ENCODE measurements around the gene MRC2.

The MRC2 gene

DNA sequence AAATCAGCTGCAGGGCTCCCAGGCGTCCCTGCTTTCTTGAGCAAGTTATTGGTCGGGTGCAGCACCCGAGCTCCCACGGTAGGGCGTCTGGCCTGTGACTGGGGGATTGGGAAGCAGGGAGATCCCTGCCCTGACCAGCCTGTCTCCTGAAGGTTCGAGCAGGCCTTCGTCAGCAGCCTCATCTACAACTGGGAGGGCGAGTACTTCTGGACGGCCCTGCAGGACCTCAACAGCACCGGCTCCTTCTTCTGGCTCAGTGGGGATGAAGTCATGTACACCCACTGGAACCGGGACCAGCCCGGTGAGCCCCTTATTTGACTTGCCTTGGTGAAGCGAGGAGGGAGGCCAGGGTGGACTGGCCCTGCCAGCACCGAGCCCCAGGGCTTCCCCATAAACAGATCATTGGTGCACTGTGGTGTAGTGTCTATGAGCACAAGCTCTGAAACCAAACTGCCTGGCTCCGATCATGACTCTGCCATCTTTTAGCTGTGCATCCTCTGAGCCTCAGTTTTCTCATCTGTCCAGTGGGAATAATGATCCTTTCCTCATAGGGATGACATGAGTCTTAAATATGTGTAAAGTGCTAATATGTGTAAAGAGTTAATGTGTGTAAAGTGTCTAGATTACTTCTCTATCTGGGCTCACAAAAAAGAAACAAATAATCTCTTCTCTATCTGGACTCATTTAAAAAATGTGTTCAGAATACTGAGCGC is 48.9 kb downstream of the MRC2 start:
- Histone ChIP-seq H3K18ac (ENCODE audit: low read length) (no peak overlapping the region), H4K8ac (ENCODE audit: low read depth, low read length) (no peak overlapping the region), H2BK5ac (ENCODE audit: low read length) (no peak overlapping the region), H3K4me2 (ENCODE audit: low read length) (no peak overlapping the region), H3K4ac (ENCODE audit: low read depth, low read length) (no peak overlapping the region), H3K4me3 (ENCODE audit: low read length) (no peak overlapping the region), H4K5ac (ENCODE audit: low read length) (no peak overlapping the region), H3K9ac (ENCODE audit: low read length) (no peak overlapping the region), H3K56ac (ENCODE audit: low read length) (no peak overlapping the region), H3K27ac (ENCODE audit: low read depth, low read length) (no peak overlapping the region), H2BK120ac (ENCODE audit: low read depth, low read length) (no peak overlapping the region), H3K27me3 (ENCODE audit: insufficient read depth, low read length, poor library complexity) (no peaks in the 10 kb centered on the region), H3K79me1 (ENCODE audit: low read length) (no peaks in the 10 kb centered on the region), H2AK5ac (ENCODE audit: low read length) (no peak overlapping the region), H3K36me3 (ENCODE audit: control insufficient read depth, insufficient read depth, low read length) (peaks cover 21% of the 10 kb centered on the region), H3K23ac (ENCODE audit: low read length) (no peak overlapping the region), H2BK15ac (replicated peaks; ENCODE audit: low read depth) (no peak overlapping the region), H3K4me1 (ENCODE audit: control insufficient read depth, low read depth, low read length) (no peaks in the 10 kb centered on the region), H3K79me2 (ENCODE audit: control insufficient read depth, insufficient read depth, low read length) (no peaks in the 10 kb centered on the region)
- WGBS (ENCODE audit: extremely low coverage, insufficient coverage, low lambda C conversion rate), result no CpG with 5 or more reads among the region's 16 CpGs
- DNase-seq, result no peak

DNA sequence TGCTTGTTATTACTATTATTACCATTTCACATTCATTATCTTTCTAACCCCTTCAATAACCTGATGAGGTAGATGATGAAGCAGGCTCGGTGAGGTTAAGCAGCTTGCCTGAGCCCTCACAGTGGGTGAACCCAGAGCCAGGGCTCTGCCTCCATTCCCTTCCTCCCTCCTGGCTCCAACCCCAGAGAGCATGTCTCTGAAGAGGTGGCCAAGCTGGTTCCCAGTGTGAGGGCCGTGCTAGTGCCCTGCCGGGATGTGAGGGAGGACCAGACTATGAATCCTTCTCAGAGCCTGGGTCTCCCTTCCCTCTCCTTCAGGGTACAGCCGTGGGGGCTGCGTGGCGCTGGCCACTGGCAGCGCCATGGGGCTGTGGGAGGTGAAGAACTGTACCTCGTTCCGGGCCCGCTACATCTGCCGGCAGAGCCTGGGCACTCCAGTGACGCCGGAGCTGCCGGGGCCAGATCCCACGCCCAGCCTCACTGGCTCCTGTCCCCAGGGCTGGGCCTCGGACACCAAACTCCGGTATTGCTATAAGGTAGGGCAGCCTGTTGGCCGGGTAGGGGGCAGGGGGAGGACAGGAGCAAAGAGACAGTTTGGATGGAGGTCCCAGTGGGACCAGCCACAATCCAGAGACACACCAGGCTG is 49.6 kb downstream of the MRC2 start:
- no peak overlapping the region for H3K4me3 ChIP-seq (ENCODE audit: low read length)
- no peak overlapping the region for H3K4ac ChIP-seq (ENCODE audit: low read depth, low read length)
- H3K79me2 ChIP-seq (ENCODE audit: control insufficient read depth, insufficient read depth, low read length), result no peaks in the 10 kb centered on the region
- H3K27ac ChIP-seq (ENCODE audit: low read depth, low read length), result no peak overlapping the region
- H2BK120ac ChIP-seq (ENCODE audit: low read depth, low read length), result no peak overlapping the region
- no peak overlapping the region for H2BK5ac ChIP-seq (ENCODE audit: low read length)
- H3K4me2 ChIP-seq (ENCODE audit: low read length), result no peak overlapping the region
- no peaks in the 10 kb centered on the region for H3K79me1 ChIP-seq (ENCODE audit: low read length)
- no peak overlapping the region for H3K9ac ChIP-seq (ENCODE audit: low read length)
- H3K27me3 ChIP-seq (ENCODE audit: insufficient read depth, low read length, poor library complexity), result no peaks in the 10 kb centered on the region
- no peak overlapping the region for H4K5ac ChIP-seq (ENCODE audit: low read length)
- no peaks in the 10 kb centered on the region for H3K4me1 ChIP-seq (ENCODE audit: control insufficient read depth, low read depth, low read length)
- no peak overlapping the region for H3K18ac ChIP-seq (ENCODE audit: low read length)
- H2AK5ac ChIP-seq (ENCODE audit: low read length), result no peak overlapping the region
- H2BK15ac ChIP-seq (replicated peaks; ENCODE audit: low read depth), result no peak overlapping the region
- H3K36me3 ChIP-seq (ENCODE audit: control insufficient read depth, insufficient read depth, low read length), result peaks cover 22% of the 10 kb centered on the region
- no peak overlapping the region for H4K8ac ChIP-seq (ENCODE audit: low read depth, low read length)
- H3K23ac ChIP-seq (ENCODE audit: low read length), result no peak overlapping the region
- no CpG with 5 or more reads among the region's 18 CpGs for WGBS (ENCODE audit: extremely low coverage, insufficient coverage, low lambda C conversion rate)
- H3K56ac ChIP-seq (ENCODE audit: low read length), result no peak overlapping the region
- DNase-seq, result no peak

DNA sequence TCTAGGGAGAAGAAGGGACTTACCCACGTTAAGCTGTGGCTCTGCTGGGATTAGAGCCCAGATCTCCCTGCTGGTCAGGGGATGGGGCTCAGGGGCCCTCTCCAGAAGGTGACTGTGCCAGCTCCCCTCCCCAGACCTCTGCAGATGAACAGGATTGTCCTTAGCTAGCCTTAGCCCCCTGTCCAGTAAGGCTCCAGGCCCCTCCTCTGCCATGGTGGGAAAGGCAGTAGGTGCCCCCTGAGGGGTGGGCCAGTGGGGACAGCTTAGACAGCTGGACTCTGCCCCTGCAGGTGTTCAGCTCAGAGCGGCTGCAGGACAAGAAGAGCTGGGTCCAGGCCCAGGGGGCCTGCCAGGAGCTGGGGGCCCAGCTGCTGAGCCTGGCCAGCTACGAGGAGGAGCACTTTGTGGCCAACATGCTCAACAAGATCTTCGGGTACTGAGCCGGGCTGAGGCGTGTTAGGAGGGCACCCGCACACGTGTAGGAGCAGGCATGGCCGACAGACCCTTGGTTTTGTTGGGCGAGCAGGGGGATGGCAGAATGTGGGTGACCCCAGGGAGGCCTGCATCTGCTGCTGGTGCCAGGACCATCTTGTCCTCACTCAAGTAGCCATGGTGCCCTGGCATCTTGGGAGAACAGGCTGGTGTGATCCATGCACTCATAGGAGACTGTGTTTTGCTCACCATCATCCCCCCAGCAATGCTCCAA is 50.9 kb downstream of the MRC2 start:
- Histone ChIP-seq H2BK120ac (ENCODE audit: low read depth, low read length) (no peak overlapping the region), H3K36me3 (ENCODE audit: control insufficient read depth, insufficient read depth, low read length) (peaks cover 20% of the 10 kb centered on the region)

DNA sequence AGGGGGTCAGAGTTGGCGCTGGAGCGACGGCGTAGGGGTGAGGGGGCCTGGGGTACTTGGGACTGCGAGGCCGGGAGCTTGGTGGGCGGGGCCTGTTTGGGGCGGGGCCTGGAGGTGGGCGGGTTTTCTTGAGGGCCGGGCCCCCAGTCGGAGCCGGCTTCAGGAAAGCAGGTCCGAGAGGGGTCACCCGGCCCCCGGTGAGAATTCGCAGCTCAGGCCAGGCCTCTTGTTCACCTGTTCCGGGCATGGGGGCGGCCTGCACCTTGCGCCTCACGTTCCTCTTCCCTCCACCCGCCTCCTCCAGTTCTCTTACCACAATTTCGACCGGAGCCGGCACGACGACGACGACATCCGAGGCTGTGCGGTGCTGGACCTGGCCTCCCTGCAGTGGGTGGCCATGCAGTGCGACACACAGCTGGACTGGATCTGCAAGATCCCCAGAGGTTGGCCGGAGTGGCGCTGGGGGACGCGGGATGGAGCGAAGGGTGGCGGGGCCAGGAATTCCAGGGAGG is 52.5 kb downstream of the MRC2 start:
- Histone ChIP-seq H3K36me3 (ENCODE audit: control insufficient read depth, insufficient read depth, low read length) (peaks cover 17% of the 10 kb centered on the region), H3K4me1 (ENCODE audit: control insufficient read depth, low read depth, low read length) (no peaks in the 10 kb centered on the region), H3K4me2 (ENCODE audit: low read length) (no peak overlapping the region), H3K9ac (ENCODE audit: low read length) (no peak overlapping the region), H3K56ac (ENCODE audit: low read length) (no peak overlapping the region), H3K79me2 (ENCODE audit: control insufficient read depth, insufficient read depth, low read length) (no peaks in the 10 kb centered on the region), H3K23ac (ENCODE audit: low read length) (no peak overlapping the region), H3K4me3 (ENCODE audit: low read length) (no peak overlapping the region), H2BK15ac (replicated peaks; ENCODE audit: low read depth) (no peak overlapping the region), H4K8ac (ENCODE audit: low read depth, low read length) (no peak overlapping the region), H3K4ac (ENCODE audit: low read depth, low read length) (no peak overlapping the region), H4K5ac (ENCODE audit: low read length) (no peak overlapping the region), H3K27me3 (ENCODE audit: insufficient read depth, low read length, poor library complexity) (no peaks in the 10 kb centered on the region), H2AK5ac (ENCODE audit: low read length) (no peak overlapping the region), H3K79me1 (ENCODE audit: low read length) (no peaks in the 10 kb centered on the region), H3K18ac (ENCODE audit: low read length) (no peak overlapping the region), H2BK120ac (ENCODE audit: low read depth, low read length) (no peak overlapping the region), H3K27ac (ENCODE audit: low read depth, low read length) (no peak overlapping the region), H2BK5ac (ENCODE audit: low read length) (no peak overlapping the region)
- whole genome bisulfite sequencing (ENCODE audit: extremely low coverage, insufficient coverage, low lambda C conversion rate), result no CpG with 5 or more reads among the region's 37 CpGs
- no peak for DNase-seq

More for the DNA sequence above, 50.9 kb downstream of the MRC2 start:
- Histone ChIP-seq H2BK5ac (ENCODE audit: low read length) (no peak overlapping the region), H3K23ac (ENCODE audit: low read length) (no peak overlapping the region), H4K8ac (ENCODE audit: low read depth, low read length) (no peak overlapping the region), H2AK5ac (ENCODE audit: low read length) (no peak overlapping the region), H3K4me1 (ENCODE audit: control insufficient read depth, low read depth, low read length) (no peaks in the 10 kb centered on the region), H4K5ac (ENCODE audit: low read length) (no peak overlapping the region), H3K4me3 (ENCODE audit: low read length) (no peak overlapping the region), H2BK15ac (replicated peaks; ENCODE audit: low read depth) (no peak overlapping the region), H3K9ac (ENCODE audit: low read length) (no peak overlapping the region), H3K56ac (ENCODE audit: low read length) (no peak overlapping the region), H3K27me3 (ENCODE audit: insufficient read depth, low read length, poor library complexity) (no peaks in the 10 kb centered on the region), H3K79me2 (ENCODE audit: control insufficient read depth, insufficient read depth, low read length) (no peaks in the 10 kb centered on the region), H3K4me2 (ENCODE audit: low read length) (no peak overlapping the region), H3K79me1 (ENCODE audit: low read length) (no peaks in the 10 kb centered on the region), H3K4ac (ENCODE audit: low read depth, low read length) (no peak overlapping the region), H3K18ac (ENCODE audit: low read length) (no peak overlapping the region), H3K27ac (ENCODE audit: low read depth, low read length) (no peak overlapping the region)
- no peak for DNase-seq
- no CpG with 5 or more reads among the region's 10 CpGs for WGBS (ENCODE audit: extremely low coverage, insufficient coverage, low lambda C conversion rate)

DNA sequence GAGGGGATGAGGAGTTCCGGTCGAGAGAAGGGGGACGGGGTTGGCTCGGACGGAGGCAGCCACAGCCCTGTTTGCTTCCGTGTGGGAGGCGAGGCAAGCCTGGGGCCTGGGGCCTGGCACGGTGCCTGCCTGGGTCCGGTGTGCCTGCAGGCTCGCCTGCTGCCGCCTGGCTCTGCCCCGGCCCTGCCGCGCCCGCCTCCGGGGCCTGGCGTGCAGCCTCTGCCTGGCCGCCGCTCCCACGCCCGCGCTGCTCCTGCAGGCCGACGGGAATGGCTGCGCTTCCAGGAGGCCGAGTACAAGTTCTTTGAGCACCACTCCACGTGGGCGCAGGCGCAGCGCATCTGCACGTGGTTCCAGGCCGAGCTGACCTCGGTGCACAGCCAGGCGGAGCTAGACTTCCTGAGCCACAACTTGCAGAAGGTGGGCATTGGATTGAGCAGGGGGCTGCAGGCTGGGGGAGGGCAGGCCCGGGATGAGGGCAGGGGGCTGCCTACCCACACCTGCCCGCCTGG is 53.1 kb downstream of the MRC2 start:
- H3K27ac ChIP-seq (ENCODE audit: low read depth, low read length), result no peak overlapping the region
- no peak overlapping the region for H3K9ac ChIP-seq (ENCODE audit: low read length)
- H3K4me2 ChIP-seq (ENCODE audit: low read length), result no peak overlapping the region
- no peaks in the 10 kb centered on the region for H3K79me2 ChIP-seq (ENCODE audit: control insufficient read depth, insufficient read depth, low read length)
- no CpG with 5 or more reads among the region's 36 CpGs for WGBS (ENCODE audit: extremely low coverage, insufficient coverage, low lambda C conversion rate)
- H2AK5ac ChIP-seq (ENCODE audit: low read length), result no peak overlapping the region
- H3K36me3 ChIP-seq (ENCODE audit: control insufficient read depth, insufficient read depth, low read length), result peaks cover 15% of the 10 kb centered on the region
- no peak overlapping the region for H3K4ac ChIP-seq (ENCODE audit: low read depth, low read length)
- H3K27me3 ChIP-seq (ENCODE audit: insufficient read depth, low read length, poor library complexity), result no peaks in the 10 kb centered on the region
- H3K56ac ChIP-seq (ENCODE audit: low read length), result no peak overlapping the region
- H2BK15ac ChIP-seq (replicated peaks; ENCODE audit: low read depth), result no peak overlapping the region
- no peak overlapping the region for H3K4me3 ChIP-seq (ENCODE audit: low read length)
- no peak overlapping the region for H2BK120ac ChIP-seq (ENCODE audit: low read depth, low read length)
- no peaks in the 10 kb centered on the region for H3K79me1 ChIP-seq (ENCODE audit: low read length)
- no peak overlapping the region for H3K23ac ChIP-seq (ENCODE audit: low read length)
- H4K5ac ChIP-seq (ENCODE audit: low read length), result no peak overlapping the region
- no peak overlapping the region for H3K18ac ChIP-seq (ENCODE audit: low read length)
- no peak overlapping the region for H2BK5ac ChIP-seq (ENCODE audit: low read length)
- DNase-seq, result no peak
- no peaks in the 10 kb centered on the region for H3K4me1 ChIP-seq (ENCODE audit: control insufficient read depth, low read depth, low read length)
- H4K8ac ChIP-seq (ENCODE audit: low read depth, low read length), result no peak overlapping the region
